ENCODE data around the gene MTMR3.

DNA sequence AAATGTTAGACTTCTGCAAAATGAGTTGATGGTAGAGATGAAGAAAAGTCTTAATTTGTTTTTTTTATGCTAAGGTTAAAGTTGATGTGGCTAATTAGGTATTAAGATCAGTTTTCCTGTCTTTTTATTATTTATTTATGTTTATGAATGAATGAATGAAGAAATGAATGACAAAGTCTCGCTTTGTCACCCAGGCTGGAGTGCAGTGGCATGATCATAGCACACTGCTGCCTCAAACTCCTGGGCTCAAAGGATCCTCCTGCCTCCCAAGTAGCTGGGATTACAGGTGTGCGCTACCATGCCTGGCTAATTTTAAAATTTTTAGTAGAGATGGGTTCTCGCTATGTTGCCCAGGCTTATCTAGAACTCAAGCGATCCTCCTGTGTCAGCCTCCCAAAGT is 29.2 kb downstream of the MTMR3 start:
- no peak for TF ChIP-seq CTCF (IDR thresholded peaks at IDR 0.05)
- TF ChIP-seq POLR2A (IDR thresholded peaks at IDR 0.05): no peak
- no peak for TF ChIP-seq POLR2AphosphoS5 (IDR thresholded peaks at IDR 0.05)
- TF ChIP-seq EP300 (IDR thresholded peaks at IDR 0.05): no peak
